GM12891 (cell line): Measurements from ENCODE around the gene SLC28A1.

ENCODE experiments used
- PAX5 ChIP-seq: IDR thresholded peaks from 2 replicates; pipeline ENCODE4 v1.6.1; 2011; ENCODE audit warnings: low read length, moderate library complexity, mild to moderate bottlenecking; ENCODE audit not compliant: insufficient read depth, severe bottlenecking
- POLR2A ChIP-seq: IDR thresholded peaks from 2 replicates; pipeline ENCODE4 v1.6.1; 2011; ENCODE audit warnings: low read depth, low read length, control low read depth
- POLR2AphosphoS5 ChIP-seq: IDR thresholded peaks from 2 replicates; pipeline ENCODE4 v1.6.1; 2011; ENCODE audit warnings: low read depth, low read length, control low read depth
- POU2F2 ChIP-seq: IDR thresholded peaks from 2 replicates; pipeline ENCODE4 v1.6.1; 2011; ENCODE audit warnings: low read depth, mild to moderate bottlenecking, control low read depth, low read length, moderate library complexity
- TAF1 ChIP-seq: IDR thresholded peaks from 2 replicates; pipeline ENCODE4 v1.6.1; 2011; ENCODE audit warnings: low read depth, low read length, control low read depth

GRCh38 chr15:84955089-84955848 is 70.8 kb downstream of the SLC28A1 start:
- TF ChIP-seq POLR2A (no peak), POLR2AphosphoS5 (no peak), PAX5 (no peak), TAF1 (no peak), POU2F2 (no peak)
